ENCODE results near the gene LZTS2. TPM values are rescaled to one million over a fixed set of nuclear protein-coding genes. Genes with fewer than 3 reads are reported as not detected.
"Not testable (repeated sequence)": the region's sequence is repeated elsewhere in the genome, so short reads cannot be mapped to it uniquely, and the experiment has no call there.

The LZTS2 gene
- total RNA-seq, 2 experiments from 2014 or later: 14.5 to 15.5 TPM

GRCh38 chr10:101031128-101031795, 31.7 kb downstream of the LZTS2 start, which contains the start of the genes PDZD7 and SFXN3:
Gene PDZD7 (minus strand): TSS chr10:101031129. CDS start chr10:101030219, 910 bp downstream.
Gene SFXN3 (plus strand): TSS chr10:101031234. CDS start chr10:101034695, 3,461 bp downstream.
- ChIA-PET CTCF (interaction anchor here (1.0 to 9.8 kb wide), 17 partner anchors 10 to 549 kb away, joined by 3 to 147 read pairs (median 6); partner anchors contain the start of genes LZTS2, MRPL43 and TWNK), POLR2A (interaction anchor here (0.5 to 4.9 kb wide), 7 partner anchors 11 to 119 kb away, joined by 3 to 30 read pairs (median 4); no protein-coding TSS in a partner anchor)
- Mint-ChIP-seq H3K27me3 (peaks cover 6% of the 10 kb centered on the region), H3K4me1 (ENCODE audit: low read depth) (peaks cover 10% of the 10 kb centered on the region), H3K9me3 (no peaks in the 10 kb centered on the region), H3K36me3 (ENCODE audit: low read depth) (no peaks in the 10 kb centered on the region), H3K27ac (peak within 1 kb of the TSS; percentile 90), H3K4me3 (peak within 1 kb of the TSS; percentile 78)
- TF ChIP-seq, protein P1, sequence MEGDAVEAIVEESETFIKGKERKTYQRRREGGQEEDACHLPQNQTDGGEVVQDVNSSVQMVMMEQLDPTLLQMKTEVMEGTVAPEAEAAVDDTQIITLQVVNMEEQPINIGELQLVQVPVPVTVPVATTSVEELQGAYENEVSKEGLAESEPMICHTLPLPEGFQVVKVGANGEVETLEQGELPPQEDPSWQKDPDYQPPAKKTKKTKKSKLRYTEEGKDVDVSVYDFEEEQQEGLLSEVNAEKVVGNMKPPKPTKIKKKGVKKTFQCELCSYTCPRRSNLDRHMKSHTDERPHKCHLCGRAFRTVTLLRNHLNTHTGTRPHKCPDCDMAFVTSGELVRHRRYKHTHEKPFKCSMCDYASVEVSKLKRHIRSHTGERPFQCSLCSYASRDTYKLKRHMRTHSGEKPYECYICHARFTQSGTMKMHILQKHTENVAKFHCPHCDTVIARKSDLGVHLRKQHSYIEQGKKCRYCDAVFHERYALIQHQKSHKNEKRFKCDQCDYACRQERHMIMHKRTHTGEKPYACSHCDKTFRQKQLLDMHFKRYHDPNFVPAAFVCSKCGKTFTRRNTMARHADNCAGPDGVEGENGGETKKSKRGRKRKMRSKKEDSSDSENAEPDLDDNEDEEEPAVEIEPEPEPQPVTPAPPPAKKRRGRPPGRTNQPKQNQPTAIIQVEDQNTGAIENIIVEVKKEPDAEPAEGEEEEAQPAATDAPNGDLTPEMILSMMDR (IDR thresholded peaks at IDR 0.05): no peak
- intact Hi-C loops (cut with micrococcal nuclease): no loop called here
- ATAC-seq: peak; percentile 79
- peak; percentile 98 for DNase-seq

GRCh38 chr10:101031796-101032636, 32.4 kb downstream of the LZTS2 start:
- Mint-ChIP-seq H3K4me1 (ENCODE audit: low read depth) (peaks cover 10% of the 10 kb centered on the region), H3K9me3 (no peaks in the 10 kb centered on the region), H3K27ac (peak overlapping the region; percentile 92), H3K4me3 (peak overlapping the region; percentile 78), H3K36me3 (ENCODE audit: low read depth) (no peaks in the 10 kb centered on the region), H3K27me3 (peaks cover 6% of the 10 kb centered on the region)
- ChIA-PET CTCF (interaction anchor here (0.9 to 9.8 kb wide), 15 partner anchors 10 to 550 kb away, joined by 3 to 147 read pairs (median 5); partner anchors contain the start of genes MRPL43 and TWNK), POLR2A (interaction anchor here (0.6 to 4.9 kb wide), 8 partner anchors 10 to 557 kb away, joined by 3 to 30 read pairs (median 4); no protein-coding TSS in a partner anchor)
- intact Hi-C loops (cut with micrococcal nuclease): no loop called here
- TF ChIP-seq, protein P1 (IDR thresholded peaks at IDR 0.05): no peak
- DNase-seq (peak; percentile 82), ATAC-seq (peak; percentile 52)

- TF ChIP-seq, protein P1 (IDR thresholded peaks at IDR 0.05): no peak
- DNase-seq: peak; percentile 78
- peak; percentile 67 for ATAC-seq
- intact Hi-C loops (cut with micrococcal nuclease): no loop called here
- Mint-ChIP-seq H3K4me3 (peak overlapping the region; percentile 78), H3K27me3 (peaks cover 6% of the 10 kb centered on the region), H3K36me3 (ENCODE audit: low read depth) (no peaks in the 10 kb centered on the region), H3K9me3 (no peaks in the 10 kb centered on the region), H3K4me1 (ENCODE audit: low read depth) (peaks cover 10% of the 10 kb centered on the region), H3K27ac (peak overlapping the region; percentile 92)
- ChIA-PET CTCF (interaction anchor here (0.9 to 9.8 kb wide), 10 partner anchors 9 to 551 kb away, joined by 3 to 147 read pairs (median 5); no protein-coding TSS in a partner anchor), POLR2A (interaction anchor here (0.6 to 4.9 kb wide), 4 partner anchors 9 to 557 kb away, joined by 3 to 30 read pairs (median 4); no protein-coding TSS in a partner anchor)
These were observed 33.1 kb downstream of the LZTS2 start for GRCh38 chr10:101032637-101033224.

DNA sequence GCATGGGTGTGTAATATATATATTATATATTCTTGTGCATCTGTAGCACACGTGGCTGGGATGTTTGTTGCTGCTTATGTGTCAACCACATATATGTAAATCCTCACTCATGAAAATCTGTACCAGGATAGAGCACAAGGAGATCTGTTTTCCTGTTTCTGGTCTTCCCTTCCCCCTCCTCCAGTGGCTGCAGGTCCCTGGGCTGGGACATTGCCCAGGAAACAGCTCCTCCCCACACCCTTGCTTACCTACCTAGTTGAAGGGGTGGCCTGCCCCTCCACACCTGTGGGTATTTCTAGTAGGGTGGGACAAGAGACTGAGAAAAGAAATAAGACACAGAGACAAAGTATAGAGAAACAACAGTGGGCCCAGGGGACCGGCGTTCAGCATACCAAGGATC, 33.7 kb downstream of the LZTS2 start:
- DNase-seq (no peak), ATAC-seq (no peak)
- peaks cover 10% of the 10 kb centered on the region for H3K4me1 Mint-ChIP-seq (ENCODE audit: low read depth)
- peaks cover 4% of the 10 kb centered on the region for H3K36me3 Mint-ChIP-seq (ENCODE audit: low read depth)
- intact Hi-C loops (cut with micrococcal nuclease): no loop called here
- H3K9me3 Mint-ChIP-seq: no peaks in the 10 kb centered on the region
- H3K27me3 Mint-ChIP-seq: peaks cover 6% of the 10 kb centered on the region
- H3K4me3 Mint-ChIP-seq: peak overlapping the region; percentile 78
- TF ChIP-seq, protein P1 (IDR thresholded peaks at IDR 0.05): no peak
- ChIA-PET POLR2A (interaction anchor here (0.7 to 4.9 kb wide), 3 partner anchors 9 to 83 kb away, joined by 3 to 30 read pairs (median 4); no protein-coding TSS in a partner anchor), CTCF (interaction anchor here (1.1 to 3.6 kb wide), 4 partner anchors 8 to 22 kb away, joined by 3 to 21 read pairs (median 10); no protein-coding TSS in a partner anchor)
- H3K27ac Mint-ChIP-seq: no peak overlapping the region

- H3K4me1 Mint-ChIP-seq (ENCODE audit: low read depth); H3K36me3 Mint-ChIP-seq (ENCODE audit: low read depth); DNase-seq; H3K27me3 Mint-ChIP-seq; H3K27ac Mint-ChIP-seq; H3K9me3 Mint-ChIP-seq; H3K4me3 Mint-ChIP-seq; intact Hi-C loops (cut with micrococcal nuclease); ATAC-seq: not testable (repeated sequence)
- CTCF ChIA-PET: interaction anchor here (1.0 to 3.6 kb wide), 9 partner anchors 8 to 108 kb away, joined by 3 to 21 read pairs (median 7); no protein-coding TSS in a partner anchor
- POLR2A ChIA-PET: interaction anchor here (1.3 kb wide), 1 partner anchor 210 kb away, joined by 3 read pairs; no protein-coding TSS in a partner anchor
These were observed 34.8 kb downstream of the LZTS2 start for GRCh38 chr10:101034404-101034803.
